Measurements from ENCODE around the gene LCN10. TPM values are rescaled to one million over a fixed set of nuclear protein-coding genes. Genes with fewer than 3 reads are reported as not detected.

The LCN10 gene
- total and polyA plus RNA-seq, 9 of the 15 experiments (the other 6 are each of a cell fraction or from before 2014, with no cell fraction given): 0.10 to 0.21 (median 0.14) TPM; not detected in 6

DNA sequence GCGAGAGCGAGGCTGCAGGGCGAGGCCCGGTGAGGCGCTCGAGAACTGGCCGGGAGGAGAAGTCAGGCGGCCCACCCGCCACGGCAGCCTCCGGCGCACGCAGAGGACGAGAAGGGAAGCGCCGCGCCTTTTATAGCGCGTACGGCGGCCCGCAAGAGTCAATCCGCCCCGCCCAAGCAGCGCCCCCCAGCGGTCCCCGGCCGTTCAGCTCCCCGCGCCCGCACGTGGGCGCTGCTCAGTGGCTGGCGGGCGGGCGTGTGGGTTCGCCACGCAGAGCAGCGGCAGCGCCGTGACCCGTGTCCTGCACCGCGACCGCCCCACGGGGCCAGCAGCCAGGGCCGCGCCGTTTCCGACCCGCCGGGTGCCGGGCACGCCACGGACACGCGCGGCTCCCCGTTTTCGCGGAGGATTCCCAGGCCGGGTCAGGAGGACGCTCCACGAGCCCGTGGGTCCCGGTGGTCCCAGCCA lies 14.6 kb downstream of the LCN10 start (continued):
- TF ChIP-seq, protein P1, sequence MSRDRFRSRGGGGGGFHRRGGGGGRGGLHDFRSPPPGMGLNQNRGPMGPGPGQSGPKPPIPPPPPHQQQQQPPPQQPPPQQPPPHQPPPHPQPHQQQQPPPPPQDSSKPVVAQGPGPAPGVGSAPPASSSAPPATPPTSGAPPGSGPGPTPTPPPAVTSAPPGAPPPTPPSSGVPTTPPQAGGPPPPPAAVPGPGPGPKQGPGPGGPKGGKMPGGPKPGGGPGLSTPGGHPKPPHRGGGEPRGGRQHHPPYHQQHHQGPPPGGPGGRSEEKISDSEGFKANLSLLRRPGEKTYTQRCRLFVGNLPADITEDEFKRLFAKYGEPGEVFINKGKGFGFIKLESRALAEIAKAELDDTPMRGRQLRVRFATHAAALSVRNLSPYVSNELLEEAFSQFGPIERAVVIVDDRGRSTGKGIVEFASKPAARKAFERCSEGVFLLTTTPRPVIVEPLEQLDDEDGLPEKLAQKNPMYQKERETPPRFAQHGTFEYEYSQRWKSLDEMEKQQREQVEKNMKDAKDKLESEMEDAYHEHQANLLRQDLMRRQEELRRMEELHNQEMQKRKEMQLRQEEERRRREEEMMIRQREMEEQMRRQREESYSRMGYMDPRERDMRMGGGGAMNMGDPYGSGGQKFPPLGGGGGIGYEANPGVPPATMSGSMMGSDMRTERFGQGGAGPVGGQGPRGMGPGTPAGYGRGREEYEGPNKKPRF (IDR thresholded peaks at IDR 0.05; ENCODE audit: low read depth, low read length): no peak
- TF ChIP-seq ESRRB (CRISPR knock-in tag; IDR thresholded peaks at IDR 0.05; ENCODE audit: borderline replicate concordance) (no peak), SAFB (IDR thresholded peaks at IDR 0.05; ENCODE audit: borderline replicate concordance, low read depth, low read length) (peak; percentile 99), RFX5 (IDR thresholded peaks at IDR 0.05; ENCODE audit: low read depth, low read length) (peak; percentile 47; the same call in 1 of the 2 replicates), ZC3H11A (IDR thresholded peaks at IDR 0.05; ENCODE audit: low read depth, low read length) (no peak), ZKSCAN1 (IDR thresholded peaks at IDR 0.05; ENCODE audit: low read depth, low read length) (peak; percentile 84), XRCC3 (IDR thresholded peaks at IDR 0.05) (no peak), ETV5 (CRISPR knock-in tag; IDR thresholded peaks at IDR 0.05; ENCODE audit: low read depth) (peak; percentile 51; the same call in 1 of the 2 replicates), LARP7 (IDR thresholded peaks at IDR 0.05) (no peak), FOSL1 (tag; conservative IDR thresholded peaks at IDR 0.05) (no peak), ZNF143 (CRISPR knock-in tag; IDR thresholded peaks at IDR 0.05) (no peak), GATAD2A (IDR thresholded peaks at IDR 0.05) (peak; percentile 77), DNMT1 (IDR thresholded peaks at IDR 0.05) (no peak), HEY1 (CRISPR knock-in tag; IDR thresholded peaks at IDR 0.05; ENCODE audit: borderline replicate concordance) (no peak), MBD2 (IDR thresholded peaks at IDR 0.05; ENCODE audit: borderline replicate concordance, low read depth) (peak; percentile 93), ZNF76 (CRISPR knock-in tag; IDR thresholded peaks at IDR 0.05; ENCODE audit: borderline replicate concordance) (peak; percentile 45; the same call in 1 of the 2 replicates), RBM14 (IDR thresholded peaks at IDR 0.05; ENCODE audit: borderline replicate concordance, insufficient read depth, low read depth, low read length) (no peak; the same call in 1 of the 2 replicates), SMAD2 (IDR thresholded peaks at IDR 0.05; ENCODE audit: low read depth, low read length) (no peak), ZNF589 (CRISPR knock-in tag; IDR thresholded peaks at IDR 0.05; ENCODE audit: low read depth) (no peak), PTRF (tag; IDR thresholded peaks at IDR 0.05) (no peak)
- TF ChIP-seq, protein P2, sequence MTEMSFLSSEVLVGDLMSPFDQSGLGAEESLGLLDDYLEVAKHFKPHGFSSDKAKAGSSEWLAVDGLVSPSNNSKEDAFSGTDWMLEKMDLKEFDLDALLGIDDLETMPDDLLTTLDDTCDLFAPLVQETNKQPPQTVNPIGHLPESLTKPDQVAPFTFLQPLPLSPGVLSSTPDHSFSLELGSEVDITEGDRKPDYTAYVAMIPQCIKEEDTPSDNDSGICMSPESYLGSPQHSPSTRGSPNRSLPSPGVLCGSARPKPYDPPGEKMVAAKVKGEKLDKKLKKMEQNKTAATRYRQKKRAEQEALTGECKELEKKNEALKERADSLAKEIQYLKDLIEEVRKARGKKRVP (CRISPR knock-in tag; IDR thresholded peaks at IDR 0.05): no peak
- TF ChIP-seq, protein P3, sequence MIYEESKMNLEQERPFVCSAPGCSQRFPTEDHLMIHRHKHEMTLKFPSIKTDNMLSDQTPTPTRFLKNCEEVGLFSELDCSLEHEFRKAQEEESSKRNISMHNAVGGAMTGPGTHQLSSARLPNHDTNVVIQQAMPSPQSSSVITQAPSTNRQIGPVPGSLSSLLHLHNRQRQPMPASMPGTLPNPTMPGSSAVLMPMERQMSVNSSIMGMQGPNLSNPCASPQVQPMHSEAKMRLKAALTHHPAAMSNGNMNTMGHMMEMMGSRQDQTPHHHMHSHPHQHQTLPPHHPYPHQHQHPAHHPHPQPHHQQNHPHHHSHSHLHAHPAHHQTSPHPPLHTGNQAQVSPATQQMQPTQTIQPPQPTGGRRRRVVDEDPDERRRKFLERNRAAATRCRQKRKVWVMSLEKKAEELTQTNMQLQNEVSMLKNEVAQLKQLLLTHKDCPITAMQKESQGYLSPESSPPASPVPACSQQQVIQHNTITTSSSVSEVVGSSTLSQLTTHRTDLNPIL (CRISPR knock-in tag; IDR thresholded peaks at IDR 0.05): no peak
- TF ChIP-seq, protein P4, sequence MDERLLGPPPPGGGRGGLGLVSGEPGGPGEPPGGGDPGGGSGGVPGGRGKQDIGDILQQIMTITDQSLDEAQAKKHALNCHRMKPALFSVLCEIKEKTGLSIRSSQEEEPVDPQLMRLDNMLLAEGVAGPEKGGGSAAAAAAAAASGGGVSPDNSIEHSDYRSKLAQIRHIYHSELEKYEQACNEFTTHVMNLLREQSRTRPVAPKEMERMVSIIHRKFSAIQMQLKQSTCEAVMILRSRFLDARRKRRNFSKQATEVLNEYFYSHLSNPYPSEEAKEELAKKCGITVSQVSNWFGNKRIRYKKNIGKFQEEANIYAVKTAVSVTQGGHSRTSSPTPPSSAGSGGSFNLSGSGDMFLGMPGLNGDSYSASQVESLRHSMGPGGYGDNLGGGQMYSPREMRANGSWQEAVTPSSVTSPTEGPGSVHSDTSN (CRISPR knock-in tag; IDR thresholded peaks at IDR 0.05; ENCODE audit: low read depth): no peak
- TF ChIP-seq, protein P4 (tag; conservative IDR thresholded peaks at IDR 0.05; ENCODE audit: low read depth): no peak
